Mucosa of descending colon (tissue), 3 donors: ENCODE results near the gene UBTF. TPM values are rescaled to one million over a fixed set of nuclear protein-coding genes. Genes with fewer than 3 reads are reported as not detected.

Experiments
- ATAC-seq: fragments of 200-7000 bp; cut with Tn5 transposase; one replicate; pipeline ENCODE4 v1.9.1; 2020; ENCODE audit warnings: mild to moderate bottlenecking, moderate library complexity
- DNase-seq, 3 donors: peaks; one replicate each; pipeline ENCODE4 v3.0.0-alpha.2; 2020
- H3K36me3 ChIP-seq: fragments of 200-600 bp; one replicate; pipeline ENCODE4 v1.8.0; 2021; ENCODE audit warnings: low read depth, mild to moderate bottlenecking
- H3K4me1 ChIP-seq: fragments of 200-600 bp; one replicate; pipeline ENCODE4 v1.8.0; 2021; ENCODE audit warnings: low read depth, mild to moderate bottlenecking
- H3K4me3 ChIP-seq: fragments of 200-600 bp; one replicate; pipeline ENCODE4 v1.8.0; 2021; ENCODE audit warnings: mild to moderate bottlenecking
- H3K9me3 ChIP-seq: fragments of 200-600 bp; one replicate; pipeline ENCODE4 v1.8.0; 2021; ENCODE audit warnings: mild to moderate bottlenecking
- CTCF ChIP-seq: fragments of 200-600 bp; IDR thresholded peaks from one replicate; pipeline ENCODE4 v1.8.0; 2022; ENCODE audit warnings: antibody characterized with exemption, mild to moderate bottlenecking
- intact Hi-C, 2 donors: fragments of 100-400 bp; cut with DNase I in 1 of 2; cut with micrococcal nuclease in 1 of 2; formaldehyde crosslinking; loops; one replicate each; pipeline versions ENCODE4 v1.11.0 to v1.11.1; 2022; cut with DNase I, micrococcal nuclease
- total RNA-seq, 3 donors: library from RNA; stranded (reverse); fragmentation: NEBNext Ultra II Directional in 2 of 3; extraction: Animal tissue kit (Norgen Biotek cat#: 25700) in 2 of 3; gene quantifications; one replicate each; pipeline versions ENCODE4 v1.2.1 to v1.2.4, GENCODE V29; 2021 to 2023
- donor health status: DM: no; HTN: no; CAD: no; lungs with moderate emphysema.
- donor health status: DM: no; HTN: no; CAD: no.
- donor health status: DM: no; HTN: yes; CAD: no.

Gene UBTF
- total RNA-seq, 3 donors from 2014 or later = 68.6 to 88.4 (median 73.4) TPM

DNA sequence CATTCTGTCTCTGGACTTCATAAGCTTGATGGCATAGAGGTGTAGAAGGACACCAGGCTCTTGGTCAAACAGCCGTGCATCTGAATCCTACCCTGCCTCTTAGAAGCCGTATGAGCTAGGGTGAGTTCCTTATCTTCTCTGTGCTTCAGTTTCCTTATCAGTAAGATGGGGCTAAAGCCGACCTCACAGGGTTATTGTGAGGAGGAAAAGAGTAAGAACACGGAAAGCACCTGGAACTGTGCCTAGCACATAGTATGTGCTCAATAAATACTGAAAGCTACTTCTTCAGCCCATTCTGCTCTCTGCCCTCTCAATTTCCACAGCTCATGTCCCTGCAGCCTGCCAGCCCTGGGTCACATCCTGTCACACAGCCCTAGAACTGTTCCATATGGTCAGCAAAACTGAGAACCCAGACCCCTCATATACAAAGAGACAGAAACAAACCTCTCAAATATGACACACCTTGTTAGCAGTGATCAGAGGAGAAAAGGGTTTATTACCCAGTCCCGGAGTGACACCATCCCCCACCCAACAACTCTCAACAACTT lies 17.0 kb upstream of the UBTF start:
- no peak for ATAC-seq
- no peak for TF ChIP-seq CTCF
- H3K9me3 ChIP-seq = no peaks in the 10 kb centered on the region
- DNase-seq = no peak
- intact Hi-C loops = no loop called here
- H3K4me1 ChIP-seq = no peaks in the 10 kb centered on the region
- H3K36me3 ChIP-seq = no peaks in the 10 kb centered on the region
- H3K4me3 ChIP-seq = no peak overlapping the region

- TF ChIP-seq CTCF = no peak
- H3K9me3 ChIP-seq = no peaks in the 10 kb centered on the region
- intact Hi-C loops = no loop called here
Observed at GRCh38 chr17:44235583-44235936, 16.1 kb upstream of the UBTF start.

DNA sequence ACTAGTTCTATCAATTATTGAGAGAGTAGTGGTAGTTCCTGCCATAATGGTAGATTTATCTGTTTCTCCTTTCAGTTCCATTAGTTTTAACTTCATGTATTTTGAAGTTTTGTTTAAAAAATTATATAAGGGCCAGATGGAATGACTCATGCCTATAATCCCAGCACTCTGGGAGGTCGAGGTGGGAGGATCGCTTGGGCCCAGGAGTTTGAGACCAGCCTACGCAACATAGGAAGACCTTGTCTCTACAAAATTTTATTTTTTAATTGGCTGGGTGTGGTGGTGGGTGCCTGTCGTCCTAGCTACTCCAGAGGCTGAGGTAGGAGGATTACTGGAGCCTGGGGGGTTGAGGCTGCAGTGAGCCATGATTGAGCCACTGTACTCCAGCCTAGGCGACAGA lies 14.1 kb upstream of the UBTF start:
- Histone ChIP-seq H3K4me3 (no peak overlapping the region), H3K36me3 (no peaks in the 10 kb centered on the region), H3K9me3 (no peaks in the 10 kb centered on the region), H3K4me1 (no peaks in the 10 kb centered on the region)
- no peak for DNase-seq
- intact Hi-C loops = no loop called here
- no peak for ATAC-seq
- TF ChIP-seq CTCF = no peak

More at GRCh38 chr17:44235583-44235936, 16.1 kb upstream of the UBTF start:
- Histone ChIP-seq H3K4me3 (no peak overlapping the region), H3K36me3 (no peaks in the 10 kb centered on the region), H3K4me1 (no peaks in the 10 kb centered on the region)
- DNase-seq = no peak
- no peak for ATAC-seq

GRCh38 chr17:44232061-44232460 lies 12.6 kb upstream of the UBTF start:
- no peaks in the 10 kb centered on the region for H3K9me3 ChIP-seq
- H3K4me3 ChIP-seq = no peak overlapping the region
- intact Hi-C loops = no loop called here
- TF ChIP-seq CTCF = no peak
- no peaks in the 10 kb centered on the region for H3K4me1 ChIP-seq
- H3K36me3 ChIP-seq = no peaks in the 10 kb centered on the region
- DNase-seq (no peak), ATAC-seq (no peak)

DNA sequence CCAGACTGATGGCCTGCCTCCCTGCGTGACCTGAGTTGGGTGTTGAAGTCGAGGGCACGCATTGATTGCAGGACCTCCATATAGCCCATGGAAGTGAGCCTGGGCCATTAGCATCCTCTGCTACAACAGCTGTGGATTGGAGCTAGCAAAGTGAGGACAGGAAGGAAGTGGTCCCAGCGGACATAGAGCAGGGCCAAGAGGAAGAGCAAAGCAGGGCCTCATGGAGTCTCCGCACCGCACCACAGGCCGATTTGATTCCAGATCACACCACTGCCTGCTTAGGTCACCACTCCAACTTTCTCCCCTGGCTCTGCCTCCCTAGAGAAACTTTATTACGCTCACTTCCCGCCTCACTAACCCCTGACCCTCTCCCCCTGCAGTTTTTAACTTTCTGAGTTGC lies 10.7 kb upstream of the UBTF start:
- no peaks in the 10 kb centered on the region for H3K4me1 ChIP-seq
- no peak overlapping the region for H3K4me3 ChIP-seq
- intact Hi-C loops = no loop called here
- no peak for ATAC-seq
- DNase-seq = no peak
- no peak for TF ChIP-seq CTCF
- H3K9me3 ChIP-seq = no peaks in the 10 kb centered on the region
- H3K36me3 ChIP-seq = no peaks in the 10 kb centered on the region

GRCh38 chr17:44229090-44229489 lies 9.6 kb upstream of the UBTF start:
- no peaks in the 10 kb centered on the region for H3K9me3 ChIP-seq
- no peaks in the 10 kb centered on the region for H3K4me1 ChIP-seq
- no peaks in the 10 kb centered on the region for H3K36me3 ChIP-seq
- no peak for TF ChIP-seq CTCF
- no peak for ATAC-seq
- intact Hi-C loops = no loop called here
- no peak for DNase-seq
- H3K4me3 ChIP-seq = no peak overlapping the region
